OCI-LY3 (cell line): Measurements from ENCODE around the gene IFFO2.

Experiments
- H2AFZ ChIP-seq: fragments of 200-600, 300-600 bp; shearing (Covaris generic); 2 replicates; pipeline ENCODE4 v1.6.0; 2014; ENCODE audit warnings: antibody characterized with exemption, low read depth, low read length
- H3K27ac ChIP-seq: fragments of 200-600, 300-600 bp; sonication (generic); 2 replicates; pipeline ENCODE4 v1.5.1; 2014; ENCODE audit warnings: mild to moderate bottlenecking, low read length, moderate library complexity, mixed read lengths
- H3K27me3 ChIP-seq: fragments of 200-600, 300-600 bp; sonication (generic); 2 replicates; pipeline ENCODE4 v1.6.1; 2014; ENCODE audit warnings: low read depth, low read length, mixed read lengths
- H3K36me3 ChIP-seq: fragments of 200-600, 300-600 bp; sonication (generic); replicated peaks from 2 replicates; pipeline ENCODE3; 2014; ENCODE audit warnings: low read depth, low read length, mixed read lengths
- H3K4me1 ChIP-seq: fragments of 300-600, 200-600 bp; sonication (generic); 2 replicates; pipeline ENCODE4 v1.6.1; 2014; ENCODE audit warnings: low read length, mixed read lengths
- H3K4me2 ChIP-seq: fragments of 200-600, 300-600 bp; sonication (generic); 2 replicates; pipeline ENCODE4 v1.6.1; 2014; ENCODE audit warnings: low read length, mixed read lengths
- H3K4me3 ChIP-seq: fragments of 300-600, 200-600 bp; sonication (generic); 2 replicates; pipeline ENCODE4 v1.5.1; 2014; ENCODE audit warnings: antibody characterized with exemption, mild to moderate bottlenecking, low read length, moderate library complexity
- H3K79me2 ChIP-seq: fragments of 300-600, 200-600 bp; shearing (Covaris generic); 2 replicates; pipeline ENCODE4 v1.6.1; 2014; ENCODE audit warnings: mild to moderate bottlenecking, low read length, mixed read lengths
- H3K9ac ChIP-seq: fragments of 300-600, 200-600 bp; shearing (Covaris generic); 2 replicates; pipeline ENCODE4 v1.6.0; 2014; ENCODE audit warnings: mild to moderate bottlenecking, low read length, moderate library complexity
- H3K9me3 ChIP-seq: fragments of 200-600, 300-600 bp; shearing (Covaris generic); 2 replicates; pipeline ENCODE4 v1.6.1; 2014; ENCODE audit warnings: low read length, mixed read lengths; ENCODE audit not compliant: insufficient read depth
- H4K20me1 ChIP-seq: fragments of 200-600, 300-600 bp; sonication (generic); 2 replicates; pipeline ENCODE4 v1.6.1; 2016; ENCODE audit warnings: low read length, mixed read lengths; ENCODE audit not compliant: insufficient read depth
- CTCF ChIP-seq: fragments of 200-600, 300-600 bp; sonication (generic); IDR thresholded peaks from 2 replicates; pipeline ENCODE4 v1.5.1; 2014; ENCODE audit warnings: antibody characterized with exemption, low read length, low read depth
- EZH2phosphoT487 ChIP-seq: fragments of 200-600 bp; shearing (Covaris generic); IDR thresholded peaks from 2 replicates; pipeline ENCODE4 v1.6.1; 2018; ENCODE audit warnings: antibody characterized with exemption, mixed run types, low read depth

The IFFO2 gene

DNA sequence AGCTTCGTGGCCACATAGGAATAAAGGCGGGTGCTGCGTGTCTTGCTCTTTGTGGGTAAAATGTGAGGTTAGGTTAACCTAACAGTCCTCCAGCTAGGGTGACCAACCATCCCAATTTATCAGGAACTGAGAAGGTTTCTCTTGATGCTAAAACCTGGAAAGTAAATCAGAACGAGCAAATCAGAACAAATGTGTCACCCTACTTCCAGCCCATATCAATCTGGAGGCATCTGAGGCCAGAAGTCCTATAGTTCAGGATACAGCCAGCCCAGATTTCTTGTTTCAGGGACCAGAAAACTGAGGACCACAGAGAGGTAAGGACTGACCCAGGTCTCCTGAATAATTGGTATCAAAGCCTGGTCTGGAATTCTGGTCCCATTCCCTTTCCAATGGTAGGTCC lies 3.1 kb upstream of the IFFO2 start:
- H3K4me2 ChIP-seq: no peak overlapping the region
- no peak overlapping the region for H3K4me3 ChIP-seq
- no peaks in the 10 kb centered on the region for H3K4me1 ChIP-seq
- no peak overlapping the region for H2AFZ ChIP-seq
- no peak overlapping the region for H3K27ac ChIP-seq
- no peak overlapping the region for H3K9ac ChIP-seq
- H4K20me1 ChIP-seq: no peaks in the 10 kb centered on the region
- no peak for TF ChIP-seq CTCF
- no peak for TF ChIP-seq EZH2phosphoT487
- H3K36me3 ChIP-seq: no peaks in the 10 kb centered on the region
- H3K9me3 ChIP-seq: no peaks in the 10 kb centered on the region
- H3K27me3 ChIP-seq: no peaks in the 10 kb centered on the region; the same call in 1 of the 2 replicates
- H3K79me2 ChIP-seq: no peaks in the 10 kb centered on the region

DNA sequence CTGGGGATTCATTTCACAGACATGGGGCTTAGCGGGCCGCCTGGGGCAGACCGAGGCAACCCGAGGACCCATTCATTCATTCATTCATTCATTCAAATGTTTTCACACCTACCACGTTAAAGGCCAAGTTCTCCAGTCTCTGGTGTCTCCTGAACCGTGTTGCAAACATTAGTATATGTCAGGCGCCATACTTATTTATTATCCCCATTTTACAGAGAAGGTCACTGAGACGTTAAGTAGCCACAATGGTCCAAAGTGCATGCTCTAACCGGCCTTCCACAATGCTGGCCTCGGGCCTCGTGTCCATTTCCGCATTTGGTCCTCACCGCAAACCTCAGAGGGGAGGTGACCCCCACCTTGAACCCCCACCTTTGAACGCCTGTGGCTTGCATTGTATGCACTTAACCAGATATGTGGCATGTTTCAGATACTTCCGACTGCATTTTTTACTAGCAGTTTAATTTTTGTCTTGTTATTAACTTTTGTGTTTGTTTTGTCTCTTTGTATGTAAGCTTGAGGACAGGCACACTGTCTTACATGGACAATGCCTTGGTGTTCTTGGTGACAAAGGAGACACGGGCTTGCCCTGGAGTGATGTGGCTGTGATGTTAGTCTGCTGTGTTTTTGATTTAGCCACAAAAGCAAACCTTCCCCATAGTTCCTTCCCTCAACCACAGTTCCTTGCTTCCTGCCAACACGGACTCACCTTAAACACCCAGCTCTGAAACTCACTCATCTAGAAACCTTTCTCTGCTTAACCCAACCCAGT lies 1.2 kb upstream of the IFFO2 start:
- Histone ChIP-seq H3K4me1 (no peaks in the 10 kb centered on the region; the same call in 1 of the 2 replicates), H3K79me2 (no peaks in the 10 kb centered on the region), H4K20me1 (no peaks in the 10 kb centered on the region), H3K4me2 (no peak overlapping the region), H3K36me3 (no peaks in the 10 kb centered on the region), H3K27me3 (no peaks in the 10 kb centered on the region; the same call in 1 of the 2 replicates), H3K4me3 (no peak overlapping the region), H3K27ac (no peak overlapping the region), H2AFZ (no peak overlapping the region), H3K9me3 (no peaks in the 10 kb centered on the region), H3K9ac (no peak overlapping the region)
- TF ChIP-seq EZH2phosphoT487 (no peak), CTCF (no peak)

- Histone ChIP-seq H3K4me1 (peaks cover 6% of the 10 kb centered on the region), H3K9me3 (no peaks in the 10 kb centered on the region), H3K79me2 (no peaks in the 10 kb centered on the region), H2AFZ (no peak overlapping the region), H3K9ac (no peak overlapping the region), H4K20me1 (no peaks in the 10 kb centered on the region), H3K27ac (no peak overlapping the region), H3K4me2 (no peak overlapping the region), H3K27me3 (no peaks in the 10 kb centered on the region; the same call in 1 of the 2 replicates), H3K4me3 (no peak overlapping the region), H3K36me3 (no peaks in the 10 kb centered on the region)
- TF ChIP-seq EZH2phosphoT487: no peak
- no peak for TF ChIP-seq CTCF
Observed at GRCh38 chr1:18957136-18957521, 653 bp upstream of the IFFO2 start.

DNA sequence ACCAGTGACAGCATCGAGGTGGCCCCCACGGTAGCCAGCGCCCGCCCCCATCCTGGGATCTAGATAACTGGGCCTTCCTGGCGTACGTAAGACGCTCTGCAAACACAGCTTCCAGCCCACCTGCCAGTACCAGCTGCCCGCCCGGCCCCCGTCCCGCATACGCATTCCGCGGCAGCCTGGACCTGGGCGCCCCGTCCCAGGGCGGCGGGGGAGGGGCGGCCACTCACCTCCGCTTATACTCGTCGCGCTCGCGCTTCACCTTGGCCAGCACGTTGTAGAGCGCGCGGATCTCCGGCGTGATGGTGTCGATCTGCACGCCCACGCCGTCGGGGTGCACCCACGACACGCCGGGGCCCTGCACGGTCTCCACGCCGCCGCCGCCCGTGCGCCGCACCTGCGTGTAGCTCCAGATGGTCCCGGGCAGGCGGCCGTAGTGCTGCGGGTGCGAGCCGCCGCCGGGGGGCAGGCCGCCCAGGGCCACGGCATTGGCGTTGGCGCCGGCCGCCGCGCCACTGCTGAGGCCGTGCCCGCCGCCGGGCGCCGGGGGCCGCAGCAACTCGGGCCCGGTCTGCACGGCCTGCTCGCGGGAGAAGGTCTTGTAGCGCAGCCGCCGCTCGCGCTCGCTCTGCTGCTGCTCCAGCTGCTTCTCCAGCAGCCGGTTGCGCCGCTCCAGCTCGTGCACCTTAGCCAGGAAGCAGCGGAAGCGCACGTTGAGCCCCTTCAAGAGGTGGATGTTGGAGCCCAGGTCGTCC lies 859 bp downstream of the IFFO2 start:
- Histone ChIP-seq H3K27ac (no peak overlapping the region), H3K4me2 (no peak overlapping the region), H3K27me3 (no peaks in the 10 kb centered on the region; the same call in 1 of the 2 replicates), H3K79me2 (no peaks in the 10 kb centered on the region), H3K9ac (no peak overlapping the region), H4K20me1 (no peaks in the 10 kb centered on the region), H2AFZ (no peak overlapping the region), H3K36me3 (no peaks in the 10 kb centered on the region), H3K4me1 (peaks cover 20% of the 10 kb centered on the region), H3K9me3 (no peaks in the 10 kb centered on the region), H3K4me3 (no peak overlapping the region)
- no peak for TF ChIP-seq EZH2phosphoT487
- no peak for TF ChIP-seq CTCF
